ENCODE results near the gene HOXB7.

The HOXB7 gene

DNA sequence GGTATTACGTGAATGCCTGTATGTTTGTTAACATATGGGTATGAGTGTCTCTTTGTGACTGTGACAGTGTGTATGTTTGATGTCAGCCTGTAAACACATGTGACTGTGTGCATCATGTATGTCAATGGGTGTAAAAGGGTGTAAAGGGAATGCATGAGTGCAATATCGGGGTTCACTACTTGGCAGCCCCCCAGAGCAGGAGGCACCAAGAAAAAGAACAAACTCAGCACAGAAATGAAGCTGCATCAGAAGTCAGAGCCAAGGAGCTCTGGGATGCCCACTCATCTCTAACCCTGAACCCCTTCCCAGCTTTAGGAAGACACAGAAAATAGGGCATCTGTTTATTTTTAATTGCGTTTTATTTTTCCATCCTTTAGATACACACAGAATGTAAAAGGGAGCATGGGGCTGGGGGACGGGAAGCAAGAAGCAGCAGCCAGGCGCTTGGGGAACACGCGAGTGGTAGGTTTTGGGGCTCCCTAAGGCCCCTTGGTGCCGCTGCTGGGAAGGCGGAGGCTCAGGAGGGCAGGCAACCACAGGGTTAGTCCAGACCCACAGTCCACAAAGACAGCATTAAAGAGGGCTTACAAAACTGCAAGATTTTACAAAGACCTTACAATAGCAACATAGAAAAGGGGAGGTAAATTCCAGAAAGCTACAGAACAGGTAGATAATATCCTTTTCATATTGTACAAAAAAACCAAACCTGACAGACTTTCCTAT is 3.8 kb downstream of the HOXB7 start:
- DNase-seq, result no peak

DNA sequence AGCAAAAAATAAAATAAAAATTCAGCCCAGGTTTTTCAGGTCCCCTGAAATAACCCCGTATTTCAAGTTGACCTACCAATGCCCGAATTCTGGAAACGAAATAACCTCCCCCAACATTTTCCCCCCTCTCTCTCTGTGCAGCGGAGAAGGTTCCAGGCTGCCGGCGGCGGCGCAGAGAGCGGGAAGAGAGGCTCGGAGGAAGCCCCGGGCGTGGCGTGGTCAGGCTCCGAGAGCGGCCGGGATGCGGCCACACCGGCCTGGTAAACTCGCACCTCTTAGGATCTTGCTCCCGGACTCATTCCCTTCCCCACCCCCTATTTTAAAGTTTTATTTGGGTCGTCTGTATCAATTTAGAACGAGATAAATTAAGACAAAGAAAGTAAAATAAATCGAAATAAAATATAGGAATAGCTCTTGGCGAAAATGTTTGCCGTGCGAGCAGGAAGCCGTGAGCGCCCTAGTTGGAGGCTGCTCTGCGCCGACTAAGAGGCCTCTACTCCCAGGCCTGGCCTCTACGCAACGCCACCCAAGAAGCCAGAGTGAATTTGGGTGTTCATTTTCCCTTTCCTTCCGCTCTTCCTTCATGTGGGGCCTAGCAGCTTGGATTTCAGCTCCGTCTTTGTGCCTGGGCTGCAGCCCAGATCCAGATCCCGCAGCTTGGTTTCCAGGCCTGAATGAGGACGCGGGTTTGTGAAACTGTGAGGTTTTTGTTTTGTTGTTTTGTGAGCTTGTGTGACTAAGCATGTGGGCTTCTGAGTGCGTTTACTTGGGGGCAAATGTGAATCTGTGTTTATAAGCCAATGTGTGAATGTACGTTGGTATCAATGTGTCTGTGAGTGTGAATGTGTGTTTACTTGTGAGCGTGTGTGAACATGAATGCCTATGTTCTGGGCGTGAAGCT is 4.6 kb downstream of the HOXB7 start:
- DNase-seq, result no peak

DNA sequence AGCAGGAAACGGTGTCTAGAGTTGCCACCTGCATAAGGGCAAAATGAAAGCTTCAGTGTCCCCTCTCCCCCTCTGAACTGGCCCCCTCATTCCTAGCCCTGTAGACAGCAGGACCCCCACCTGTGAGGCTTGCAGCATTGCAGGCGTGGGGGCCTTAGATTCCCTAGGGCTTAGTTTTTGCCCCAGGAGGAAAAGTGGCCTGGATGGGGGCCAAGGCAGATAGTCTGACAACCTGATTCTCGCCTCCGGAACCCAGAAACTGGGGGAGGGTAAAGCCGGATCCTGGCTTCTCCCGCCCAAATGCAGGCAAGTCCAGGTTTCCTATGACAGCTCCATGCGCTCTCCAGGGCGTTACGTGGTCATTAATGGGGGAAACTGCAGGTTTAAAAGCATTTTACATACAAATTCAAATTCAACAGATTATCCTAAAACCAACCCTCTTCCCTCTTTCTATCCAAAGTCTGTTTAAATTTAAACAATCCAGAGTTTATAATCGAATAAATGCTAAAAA is 5.4 kb downstream of the HOXB7 start:
- DNase-seq, result no peak

DNA sequence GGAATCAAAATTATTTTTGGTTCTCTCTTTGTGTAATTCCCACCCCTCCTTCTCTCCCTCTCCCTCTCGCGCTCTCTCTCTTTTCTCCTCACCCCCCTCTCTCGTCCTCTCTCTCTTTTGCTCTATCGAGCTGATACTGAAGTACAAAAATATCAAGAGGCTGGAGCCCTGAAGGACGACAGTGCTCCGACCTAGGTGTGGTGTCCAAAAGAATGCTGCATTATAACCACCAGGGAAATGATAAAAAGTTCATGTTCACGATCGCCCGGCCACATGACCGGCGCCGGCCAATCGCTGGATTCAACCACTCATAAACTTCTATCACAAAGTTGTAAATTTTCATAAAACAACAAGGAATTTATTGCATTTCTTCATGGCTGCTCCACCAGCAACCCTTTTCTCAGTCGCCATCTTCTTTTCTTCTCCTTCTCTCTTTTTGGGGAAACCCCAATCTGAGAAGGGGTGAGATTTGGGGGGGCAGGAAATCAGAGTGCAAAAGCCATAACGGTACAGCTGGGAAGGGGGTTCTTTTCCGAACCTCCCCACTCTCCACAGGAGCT is 6.0 kb downstream of the HOXB7 start, which contains the start of gene HOXB6:
Gene HOXB6 (minus strand): TSS at position 217 of the 560 bp plus-strand sequence. CDS start 6,836 bp downstream, outside the sequence.
- no peak for DNase-seq

DNA sequence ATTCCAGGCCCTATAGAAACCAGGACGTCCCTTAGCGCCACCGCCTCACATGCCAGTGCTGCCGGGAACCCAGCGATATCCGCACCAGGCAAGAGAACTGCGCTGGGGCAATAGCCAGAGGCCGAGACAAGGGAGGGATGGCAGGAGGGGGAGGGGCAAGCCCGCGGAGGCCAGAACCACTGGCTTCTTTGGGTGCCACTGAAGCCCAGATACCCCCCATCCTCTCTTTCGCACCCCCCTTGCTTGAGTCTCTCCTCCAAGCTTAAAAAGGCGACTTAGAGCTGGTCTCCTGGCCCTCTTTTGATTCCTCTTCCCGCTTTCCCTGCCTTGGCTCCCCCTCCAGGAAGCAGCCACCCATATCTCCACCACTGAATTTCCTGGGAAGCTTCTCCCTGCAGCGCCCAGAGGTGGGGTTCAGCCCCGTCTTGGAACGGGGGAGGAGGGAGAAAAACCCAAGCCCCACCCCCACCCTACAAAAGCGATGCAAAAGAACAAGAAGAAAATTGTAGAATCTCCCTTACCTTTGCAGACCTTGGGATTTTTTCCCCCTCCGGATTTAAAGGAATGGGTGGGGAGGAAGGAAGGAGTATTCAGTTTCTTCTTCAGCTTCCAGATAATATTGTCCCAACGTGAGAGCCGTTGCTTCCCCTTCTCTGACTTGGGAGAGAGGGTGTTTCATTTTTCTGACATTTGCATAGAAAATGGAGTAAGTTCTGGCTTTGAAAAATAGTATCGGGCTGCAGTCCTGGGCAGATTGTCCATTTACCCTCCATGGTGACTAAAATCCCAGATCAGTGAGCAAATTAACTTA is 6.7 kb downstream of the HOXB7 start:
- no peak for DNase-seq

DNA sequence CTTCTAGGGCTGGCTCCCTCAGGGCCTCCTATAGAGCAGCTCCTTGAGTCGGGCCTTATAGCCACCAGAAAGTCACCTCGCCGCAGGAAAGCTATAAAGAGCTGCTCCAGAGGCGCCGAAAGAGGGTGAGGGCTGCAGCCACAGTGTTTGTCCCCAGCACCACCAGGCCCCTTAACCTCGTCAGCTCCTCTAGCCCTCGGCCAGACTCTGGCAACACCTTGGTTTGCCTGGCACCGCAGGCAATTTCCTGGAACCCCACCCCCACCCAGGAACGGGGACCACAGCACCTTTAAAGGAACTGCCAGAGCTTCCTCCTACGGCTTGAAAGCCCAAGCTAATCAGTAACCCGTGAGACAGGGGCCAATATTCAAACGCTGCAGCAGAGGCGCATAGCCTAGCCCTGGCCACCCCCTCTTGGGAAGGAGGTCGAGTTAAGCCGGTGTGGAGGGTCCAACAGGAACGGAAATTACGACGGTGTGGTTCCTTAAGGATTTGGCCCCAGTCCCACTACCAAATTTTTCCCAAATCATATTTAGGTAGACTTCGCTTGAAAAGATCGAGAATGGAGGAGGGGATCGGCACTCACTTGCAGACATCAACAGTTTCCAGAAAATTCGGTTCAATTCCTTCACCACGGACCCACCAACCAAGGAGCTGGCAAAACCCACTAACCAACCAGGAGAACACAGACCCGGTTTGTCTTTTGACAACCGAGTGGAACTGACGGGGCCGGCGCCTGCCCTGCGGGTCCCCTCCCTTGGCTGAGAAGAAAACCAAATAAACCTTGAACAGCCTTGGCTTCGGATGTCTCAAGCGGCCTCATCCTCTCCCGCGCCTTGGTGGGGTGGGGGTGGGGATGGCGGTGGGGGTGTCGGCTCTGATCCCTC is 9.0 kb downstream of the HOXB7 start:
- DNase-seq, result no peak

DNA sequence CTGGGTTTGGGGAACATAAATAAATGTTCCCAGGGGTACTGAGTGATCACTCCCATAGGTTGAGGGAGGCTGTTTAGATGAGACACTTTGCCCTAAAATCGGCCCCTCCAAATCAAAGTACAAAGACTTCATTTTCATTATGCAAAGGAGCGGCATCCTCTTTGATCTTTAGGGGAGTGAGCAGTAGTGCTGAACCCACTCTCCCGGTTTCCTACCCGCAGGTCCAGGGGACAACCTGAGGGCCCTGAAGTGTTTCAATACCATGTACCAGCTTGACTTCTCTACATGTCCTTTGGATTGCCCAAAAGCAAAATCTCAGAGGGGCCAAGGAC is 9.6 kb downstream of the HOXB7 start:
- DNase-seq, result no peak

DNA sequence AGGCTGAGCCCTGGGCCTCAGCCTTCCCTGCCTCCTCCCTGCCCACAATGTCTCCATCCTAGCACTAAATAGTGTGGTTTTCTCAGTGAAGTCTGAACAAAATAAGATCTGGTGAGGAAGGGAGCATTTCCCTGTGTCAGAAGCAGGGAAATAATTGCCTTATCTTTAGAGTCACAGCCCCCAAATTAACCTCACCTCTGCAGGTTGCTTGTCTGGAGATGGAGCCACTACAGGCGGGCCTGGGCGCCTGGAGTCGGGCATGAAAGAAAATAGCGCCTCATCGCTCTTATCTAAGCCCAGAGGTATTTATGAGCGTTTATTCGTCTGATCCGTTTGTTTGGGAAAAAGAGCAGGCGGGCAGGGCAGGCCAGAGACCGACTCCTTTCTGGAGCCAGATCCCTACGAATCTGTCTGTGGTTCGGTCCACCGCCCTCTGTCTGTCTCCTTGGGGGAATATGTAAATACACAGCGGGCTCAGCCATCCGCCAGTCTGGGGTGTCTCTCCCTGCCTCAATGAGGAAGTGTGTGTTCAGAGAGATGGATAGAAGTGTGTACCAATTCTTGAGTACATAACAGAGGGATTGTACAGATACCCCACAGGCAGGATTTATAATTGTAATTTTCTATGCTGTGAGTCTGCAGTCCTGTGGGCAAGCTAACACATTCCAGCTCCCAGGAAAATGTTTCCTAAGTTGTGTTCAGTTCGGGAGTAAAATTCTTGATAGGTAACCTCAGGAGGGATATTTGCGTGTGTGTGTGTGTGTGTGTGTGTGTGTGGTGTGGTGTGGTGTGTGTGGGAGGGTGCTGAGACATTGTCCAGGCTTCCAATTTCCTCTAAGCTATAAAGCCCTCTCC is 10.3 kb downstream of the HOXB7 start:
- no peak for DNase-seq

DNA sequence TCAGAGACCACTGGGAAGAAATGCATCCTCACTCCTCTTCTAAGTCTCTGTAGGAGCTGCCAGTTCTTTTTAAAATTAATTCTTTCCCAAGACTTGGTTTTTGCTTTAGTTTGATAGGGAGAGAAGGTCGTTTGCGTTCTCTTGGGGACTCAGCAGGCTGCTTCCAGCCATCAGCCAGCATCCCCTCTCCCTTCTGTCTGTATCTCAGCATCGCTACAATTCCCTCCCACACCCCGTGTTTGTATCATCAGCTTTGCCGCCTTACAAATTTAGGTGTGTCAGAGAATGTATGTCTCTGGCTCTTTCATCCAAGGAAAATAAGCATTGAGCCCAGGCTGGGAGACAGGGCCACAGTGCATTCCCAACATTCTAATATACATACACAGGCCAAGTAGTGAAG is 11.5 kb downstream of the HOXB7 start:
- no peak for DNase-seq

DNA sequence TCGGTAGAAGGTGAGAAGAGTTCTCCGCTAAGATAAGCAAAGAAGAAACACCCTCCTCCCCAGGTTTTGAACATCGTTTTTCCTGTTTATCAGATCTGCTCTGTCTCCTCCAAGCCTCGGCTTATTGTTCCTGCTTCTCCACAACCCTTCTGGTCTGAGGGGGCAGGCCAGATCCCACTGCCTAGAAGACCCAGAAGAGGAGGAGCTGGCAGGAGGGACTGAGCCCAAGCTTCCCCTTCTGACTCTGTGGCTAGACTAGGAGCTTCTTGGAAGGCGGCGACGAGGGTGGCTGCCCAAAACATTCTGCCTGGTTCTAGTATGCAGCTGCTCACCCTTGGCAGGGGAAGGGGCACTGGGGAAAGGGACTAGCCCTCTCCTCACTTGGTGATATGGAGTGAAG is 12.1 kb downstream of the HOXB7 start:
- DNase-seq, result no peak

DNA sequence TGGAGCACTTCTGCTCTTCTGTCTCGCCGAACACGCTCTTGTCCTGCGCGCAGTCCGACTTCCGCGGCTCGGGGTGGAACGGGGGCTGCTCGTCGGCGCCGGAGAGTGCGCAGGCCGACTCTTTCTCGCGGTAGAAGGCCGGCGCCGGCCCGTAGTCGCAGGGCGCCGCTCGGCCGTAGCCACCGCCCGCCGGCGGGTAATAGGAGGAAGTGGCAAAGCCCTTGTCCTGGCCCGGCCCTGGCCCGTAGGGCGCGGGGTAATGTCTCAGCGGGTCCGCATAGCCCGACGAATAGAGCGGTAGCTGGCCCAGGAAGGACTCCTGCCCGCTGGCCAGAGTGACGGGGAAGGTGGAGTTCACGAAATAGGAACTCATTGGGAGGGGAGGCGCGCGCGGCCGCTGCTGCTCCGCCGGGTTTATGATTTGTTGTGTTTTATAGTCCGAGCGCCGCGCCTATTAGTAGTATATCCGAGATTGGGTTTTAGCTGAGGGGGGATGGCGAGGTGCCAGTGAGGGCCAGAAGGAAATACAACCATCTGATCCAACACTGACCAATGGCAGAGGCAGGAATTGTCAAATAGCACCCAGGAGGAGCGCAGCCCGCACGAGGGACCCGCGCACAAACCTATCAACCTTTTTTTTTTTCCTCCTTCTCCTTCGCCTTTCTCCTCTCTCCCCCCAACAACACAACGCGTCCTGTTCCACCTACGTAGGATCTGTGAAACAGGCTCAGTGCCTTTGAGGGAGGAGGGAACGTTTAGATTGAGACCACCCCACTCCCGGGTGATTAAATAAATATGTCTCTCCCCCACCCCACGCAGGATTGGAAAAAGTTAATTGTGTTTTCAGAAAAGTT is 12.8 kb downstream of the HOXB7 start:
- peak; percentile 83 for DNase-seq

DNA sequence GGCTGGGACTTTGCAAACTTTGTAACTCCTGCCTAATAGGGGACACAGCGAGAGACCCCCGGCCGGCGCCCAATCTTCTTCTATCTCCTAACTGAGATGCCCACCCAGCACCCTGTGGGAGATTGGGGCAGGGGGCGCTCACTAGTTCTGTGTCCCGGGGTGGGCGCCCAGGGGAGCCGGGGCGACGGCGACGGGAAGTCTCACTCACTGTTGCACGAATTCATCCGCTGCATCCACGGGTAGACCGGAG is 13.4 kb downstream of the HOXB7 start:
- no peak for DNase-seq

DNA sequence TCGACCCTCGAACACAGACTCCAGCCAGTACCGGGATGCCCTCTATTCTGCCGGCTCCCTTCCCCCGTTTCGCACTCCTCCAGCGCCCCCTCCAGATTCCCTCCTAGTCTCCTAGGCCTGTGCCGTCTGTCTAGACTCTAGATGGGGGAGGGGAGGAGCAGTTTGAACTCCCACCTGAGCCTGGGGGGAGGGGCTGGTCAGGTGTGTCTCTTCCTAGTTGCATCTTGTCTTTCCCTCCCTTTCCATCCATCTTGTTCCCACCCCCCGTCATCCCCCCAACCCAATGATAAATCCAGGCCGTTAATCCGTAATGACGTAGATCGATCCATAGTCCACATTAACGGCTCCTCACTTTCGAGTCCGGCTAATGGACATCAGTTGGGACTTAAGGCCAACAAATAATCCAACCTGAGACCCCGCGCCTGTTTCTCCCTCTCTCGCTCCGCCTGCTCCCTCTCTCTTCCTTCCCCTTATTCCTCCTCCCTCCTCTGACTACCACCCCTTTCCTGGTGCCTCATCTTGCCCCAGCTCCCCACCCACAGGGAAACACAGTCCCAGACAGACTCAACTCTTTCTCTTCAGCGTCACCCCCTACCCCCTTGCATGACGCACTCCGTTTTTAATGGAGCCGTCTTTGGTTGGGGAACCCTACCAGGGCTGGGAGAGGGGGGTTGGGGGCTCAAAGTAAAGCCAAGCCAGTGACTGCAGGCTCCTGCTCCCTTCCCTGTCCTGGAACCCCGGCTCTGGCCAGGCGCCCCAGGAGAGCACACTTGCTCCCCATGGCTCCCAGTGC is 13.9 kb downstream of the HOXB7 start:
- peak; percentile 52 for DNase-seq

DNA sequence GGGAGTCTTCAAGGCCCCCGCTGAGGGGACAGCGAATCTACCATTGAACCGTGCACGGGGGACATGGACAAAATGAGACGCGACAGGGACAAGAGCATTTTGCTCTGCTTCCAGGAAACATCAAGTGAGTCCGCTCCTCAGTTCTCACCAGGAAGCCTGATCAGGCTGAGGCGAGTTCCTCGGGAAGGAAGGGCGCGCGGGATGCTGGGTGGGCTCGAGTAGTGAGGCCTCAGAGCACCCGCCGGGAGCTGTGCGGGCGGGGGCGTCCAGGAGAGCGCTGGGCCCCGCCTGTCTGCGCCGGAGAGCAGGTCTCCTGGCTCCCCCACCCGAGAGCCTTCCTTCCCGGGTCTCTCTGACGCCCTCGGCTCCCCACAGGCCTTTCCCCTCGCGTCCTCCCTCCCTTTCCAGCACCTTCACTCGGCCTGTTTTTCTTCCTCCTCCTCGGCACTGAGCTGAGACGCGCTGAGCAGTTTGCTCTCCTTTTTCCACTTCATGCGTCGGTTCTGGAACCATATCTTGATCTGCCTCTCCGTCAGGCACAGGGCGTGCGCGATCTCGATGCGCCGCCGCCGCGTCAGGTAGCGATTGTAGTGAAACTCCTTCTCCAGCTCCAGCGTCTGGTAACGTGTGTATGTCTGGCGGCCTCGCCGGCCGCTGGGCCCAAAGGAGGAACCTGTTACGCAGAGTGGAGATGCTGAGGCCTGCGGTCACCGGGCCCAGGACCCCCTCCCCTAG is 14.7 kb downstream of the HOXB7 start:
- no peak for DNase-seq

DNA sequence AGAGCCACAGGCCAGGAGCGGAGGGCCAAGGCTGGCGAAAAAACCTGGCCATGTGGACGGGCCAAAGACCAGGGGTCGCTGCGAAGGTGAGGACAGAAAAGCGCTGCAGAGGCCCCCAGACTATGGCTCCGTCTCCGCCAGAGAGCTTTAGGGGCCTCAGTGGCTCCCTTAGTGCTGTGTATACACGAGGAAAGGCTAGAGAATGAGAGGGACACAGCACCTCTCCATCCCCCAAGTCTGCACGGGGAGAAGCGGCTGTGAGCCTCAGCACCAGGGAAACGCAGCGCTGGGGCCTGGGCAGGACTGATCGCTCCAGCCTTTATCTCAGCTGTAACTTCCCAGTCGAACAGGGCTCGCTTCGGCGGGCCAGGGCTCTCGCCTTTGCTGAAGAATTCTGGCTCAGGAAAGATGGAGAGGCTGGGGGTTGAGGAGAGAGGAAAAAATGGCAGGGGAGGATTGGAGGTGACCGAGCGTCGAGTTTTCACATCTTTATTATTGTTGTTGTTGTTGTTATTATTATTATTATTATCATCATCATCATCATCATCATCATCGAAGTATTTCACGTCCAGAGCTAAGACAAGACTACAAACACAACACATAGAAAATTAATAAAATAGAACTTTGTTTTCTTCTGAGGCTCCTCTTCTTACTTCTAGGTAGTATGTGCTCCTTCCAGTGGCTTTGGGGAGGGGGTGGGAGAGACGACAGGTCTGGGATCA is 15.4 kb downstream of the HOXB7 start:
- DNase-seq, result no peak

DNA sequence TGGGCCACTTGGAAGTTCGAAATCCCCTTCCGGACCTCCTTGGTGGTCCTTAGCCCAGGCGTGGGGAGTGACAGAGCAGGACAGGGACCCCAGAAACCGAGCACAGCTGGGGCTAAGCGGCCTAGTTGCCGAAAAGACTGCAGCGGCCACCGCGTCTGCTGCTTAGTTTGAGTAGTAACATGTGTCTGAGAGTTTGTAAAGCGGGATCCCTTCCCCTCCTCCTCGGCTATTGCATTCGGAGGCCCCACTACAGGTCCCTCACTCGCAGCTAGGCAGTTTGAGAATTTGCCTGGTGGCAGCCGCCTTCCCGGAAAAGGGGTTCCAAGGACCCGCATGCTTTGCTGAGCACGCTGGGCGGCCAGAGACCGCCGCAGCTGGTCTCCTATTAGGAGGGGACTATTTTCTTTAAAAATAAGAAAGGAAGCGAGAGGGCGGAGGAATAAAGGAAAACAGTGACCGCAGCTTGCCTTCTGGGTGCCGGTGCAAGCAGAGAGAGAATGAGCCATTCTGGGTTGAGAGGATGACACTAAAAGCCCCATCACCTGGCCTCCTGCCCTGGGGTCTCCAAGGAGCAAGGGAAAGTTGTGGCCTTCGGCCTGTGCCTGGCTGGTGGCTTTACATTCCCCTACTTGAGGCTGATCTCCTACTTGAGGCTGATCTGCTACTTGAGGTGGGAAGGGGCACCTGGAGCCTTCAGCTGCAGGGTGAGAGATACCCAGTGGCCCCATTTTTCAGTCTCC is 16.1 kb downstream of the HOXB7 start:
- no peak for DNase-seq

All from NCI-H2029 treated with DMSO at 0.1 percent for 48 hours (cell line).